Liver (tissue), 3 donors: Measurements from ENCODE around the gene FAM181B.

Experiments
- EGR1 ChIP-seq, 2 donors: IDR thresholded peaks; 2 replicates each; pipeline ENCODE4 v1.6.1; 2016 to 2018; ENCODE audit warnings: antibody characterized with exemption in 2 of 2, low read depth in 2 of 2
- FOXA1 ChIP-seq: IDR thresholded peaks from 2 replicates; pipeline ENCODE4 v1.6.1; 2016; ENCODE audit warnings: antibody characterized with exemption
- GABPA ChIP-seq, 2 donors: IDR thresholded peaks in 1 of 2; conservative IDR thresholded peaks in 1 of 2; 2 replicates each; pipeline ENCODE4 v1.6.1; 2016; ENCODE audit warnings: antibody characterized with exemption in 2 of 2, mild to moderate bottlenecking in 1 of 2, moderate library complexity in 1 of 2
- JUND ChIP-seq, 2 donors: IDR thresholded peaks; 2 replicates each; pipeline ENCODE4 v1.6.1; 2016; ENCODE audit warnings: antibody characterized with exemption in 2 of 2
- NR2F2 ChIP-seq: IDR thresholded peaks from 2 replicates; pipeline ENCODE4 v1.6.1; 2016; ENCODE audit warnings: antibody characterized with exemption
- REST ChIP-seq: IDR thresholded peaks from 2 replicates; pipeline ENCODE4 v1.6.1; 2016; ENCODE audit warnings: antibody characterized with exemption, mild to moderate bottlenecking
- RXRA ChIP-seq, 2 donors: IDR thresholded peaks; 2 replicates each; pipeline ENCODE4 v1.6.1; 2017 to 2018; ENCODE audit warnings: antibody characterized with exemption in 2 of 2, mild to moderate bottlenecking in 1 of 2
- SP1 ChIP-seq: IDR thresholded peaks from 2 replicates; pipeline ENCODE4 v1.6.1; 2018; ENCODE audit warnings: antibody characterized with exemption, mild to moderate bottlenecking
- TAF1 ChIP-seq: conservative IDR thresholded peaks from 2 replicates; pipeline ENCODE4 v1.6.1; 2016; ENCODE audit warnings: antibody characterized with exemption, mild to moderate bottlenecking
- YY1 ChIP-seq: IDR thresholded peaks from 2 replicates; pipeline ENCODE4 v1.6.1; 2016; ENCODE audit warnings: antibody characterized with exemption, mild to moderate bottlenecking
- TF ChIP-seq, protein P1 (sequence below): fragments of 150-350 bp; IDR thresholded peaks from 2 replicates; pipeline ENCODE4 v1.5.1; 2017; ENCODE audit warnings: improper control_type of control experiment, low read depth, low read length; ENCODE audit not compliant: missing input control
- TF ChIP-seq, protein P2 (sequence below): IDR thresholded peaks from 2 replicates; pipeline ENCODE4 v1.6.1; 2016; ENCODE audit warnings: antibody characterized with exemption
- TF ChIP-seq, protein P3 (sequence below): IDR thresholded peaks from 2 replicates; pipeline ENCODE4 v1.6.1; 2016; ENCODE audit warnings: antibody characterized with exemption
- TF ChIP-seq, protein P4 (sequence below): IDR thresholded peaks from 2 replicates; pipeline ENCODE4 v1.6.1; 2016; ENCODE audit warnings: antibody characterized with exemption
- donor health status: healthy.
- donor health status: healthy.

- no peak for TF ChIP-seq JUND (IDR thresholded peaks at IDR 0.05)
- TF ChIP-seq, protein P1, sequence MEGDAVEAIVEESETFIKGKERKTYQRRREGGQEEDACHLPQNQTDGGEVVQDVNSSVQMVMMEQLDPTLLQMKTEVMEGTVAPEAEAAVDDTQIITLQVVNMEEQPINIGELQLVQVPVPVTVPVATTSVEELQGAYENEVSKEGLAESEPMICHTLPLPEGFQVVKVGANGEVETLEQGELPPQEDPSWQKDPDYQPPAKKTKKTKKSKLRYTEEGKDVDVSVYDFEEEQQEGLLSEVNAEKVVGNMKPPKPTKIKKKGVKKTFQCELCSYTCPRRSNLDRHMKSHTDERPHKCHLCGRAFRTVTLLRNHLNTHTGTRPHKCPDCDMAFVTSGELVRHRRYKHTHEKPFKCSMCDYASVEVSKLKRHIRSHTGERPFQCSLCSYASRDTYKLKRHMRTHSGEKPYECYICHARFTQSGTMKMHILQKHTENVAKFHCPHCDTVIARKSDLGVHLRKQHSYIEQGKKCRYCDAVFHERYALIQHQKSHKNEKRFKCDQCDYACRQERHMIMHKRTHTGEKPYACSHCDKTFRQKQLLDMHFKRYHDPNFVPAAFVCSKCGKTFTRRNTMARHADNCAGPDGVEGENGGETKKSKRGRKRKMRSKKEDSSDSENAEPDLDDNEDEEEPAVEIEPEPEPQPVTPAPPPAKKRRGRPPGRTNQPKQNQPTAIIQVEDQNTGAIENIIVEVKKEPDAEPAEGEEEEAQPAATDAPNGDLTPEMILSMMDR: no peak
- TF ChIP-seq, protein P2, sequence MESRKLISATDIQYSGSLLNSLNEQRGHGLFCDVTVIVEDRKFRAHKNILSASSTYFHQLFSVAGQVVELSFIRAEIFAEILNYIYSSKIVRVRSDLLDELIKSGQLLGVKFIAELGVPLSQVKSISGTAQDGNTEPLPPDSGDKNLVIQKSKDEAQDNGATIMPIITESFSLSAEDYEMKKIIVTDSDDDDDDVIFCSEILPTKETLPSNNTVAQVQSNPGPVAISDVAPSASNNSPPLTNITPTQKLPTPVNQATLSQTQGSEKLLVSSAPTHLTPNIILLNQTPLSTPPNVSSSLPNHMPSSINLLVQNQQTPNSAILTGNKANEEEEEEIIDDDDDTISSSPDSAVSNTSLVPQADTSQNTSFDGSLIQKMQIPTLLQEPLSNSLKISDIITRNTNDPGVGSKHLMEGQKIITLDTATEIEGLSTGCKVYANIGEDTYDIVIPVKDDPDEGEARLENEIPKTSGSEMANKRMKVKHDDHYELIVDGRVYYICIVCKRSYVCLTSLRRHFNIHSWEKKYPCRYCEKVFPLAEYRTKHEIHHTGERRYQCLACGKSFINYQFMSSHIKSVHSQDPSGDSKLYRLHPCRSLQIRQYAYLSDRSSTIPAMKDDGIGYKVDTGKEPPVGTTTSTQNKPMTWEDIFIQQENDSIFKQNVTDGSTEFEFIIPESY: no peak
- TF ChIP-seq TAF1: no peak
- TF ChIP-seq, protein P3, sequence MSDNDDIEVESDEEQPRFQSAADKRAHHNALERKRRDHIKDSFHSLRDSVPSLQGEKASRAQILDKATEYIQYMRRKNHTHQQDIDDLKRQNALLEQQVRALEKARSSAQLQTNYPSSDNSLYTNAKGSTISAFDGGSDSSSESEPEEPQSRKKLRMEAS: no peak
- TF ChIP-seq, protein P4, sequence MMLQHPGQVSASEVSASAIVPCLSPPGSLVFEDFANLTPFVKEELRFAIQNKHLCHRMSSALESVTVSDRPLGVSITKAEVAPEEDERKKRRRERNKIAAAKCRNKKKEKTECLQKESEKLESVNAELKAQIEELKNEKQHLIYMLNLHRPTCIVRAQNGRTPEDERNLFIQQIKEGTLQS: no peak
- TF ChIP-seq GABPA (IDR thresholded peaks at IDR 0.05 in 1 of 2, conservative IDR thresholded peaks at IDR 0.05 in 1 of 2): no peak
- TF ChIP-seq SP1: no peak
- TF ChIP-seq REST: no peak
- no peak for TF ChIP-seq EGR1 (IDR thresholded peaks at IDR 0.05; ENCODE audit: low read depth in 2 of 2)
- TF ChIP-seq YY1: no peak
- TF ChIP-seq FOXA1: no peak
- no peak for TF ChIP-seq RXRA (IDR thresholded peaks at IDR 0.05)
- TF ChIP-seq NR2F2: no peak
Observed at GRCh38 chr11:82733444-82734119, at the start of gene FAM181B.
